ENCODE results near the gene ZNF217.
"Not testable (repeated sequence)": the region's sequence is repeated elsewhere in the genome, so short reads cannot be mapped to it uniquely, and the experiment has no call there.

ZNF217 gene

GRCh38 chr20:53530440-53530839 is 63.2 kb downstream of the ZNF217 start:
- H3K9ac ChIP-seq (ENCODE audit: low read length), result no peak overlapping the region
- no peaks in the 10 kb centered on the region for H3K36me3 ChIP-seq (ENCODE audit: control insufficient read depth, insufficient read depth, low read length, severe bottlenecking)
- no peaks in the 10 kb centered on the region for H3K9me3 ChIP-seq (ENCODE audit: control insufficient read depth, low read length)
- no peaks in the 10 kb centered on the region for H3K4me1 ChIP-seq (ENCODE audit: control insufficient read depth, insufficient read depth, low read length)
- no peak for DNase-seq (ENCODE audit: low read depth)
- H3K4me3 ChIP-seq (ENCODE audit: low read length), result no peak overlapping the region
- H3K27me3 ChIP-seq (replicated peaks; ENCODE audit: control insufficient read depth, insufficient read depth, low read length), result no peaks in the 10 kb centered on the region

- no peak overlapping the region for H3K9ac ChIP-seq (ENCODE audit: low read length)
- H3K4me3 ChIP-seq (ENCODE audit: low read length), result no peak overlapping the region
- H3K9me3 ChIP-seq (ENCODE audit: control insufficient read depth, low read length), result no peaks in the 10 kb centered on the region
- H3K4me1 ChIP-seq (ENCODE audit: control insufficient read depth, insufficient read depth, low read length), result no peaks in the 10 kb centered on the region
- DNase-seq (ENCODE audit: low read depth), result no peak
- H3K27me3 ChIP-seq (replicated peaks; ENCODE audit: control insufficient read depth, insufficient read depth, low read length), result no peaks in the 10 kb centered on the region
- no peaks in the 10 kb centered on the region for H3K36me3 ChIP-seq (ENCODE audit: control insufficient read depth, insufficient read depth, low read length, severe bottlenecking)
Observed at GRCh38 chr20:53529658-53530057, 64.0 kb downstream of the ZNF217 start.

DNA sequence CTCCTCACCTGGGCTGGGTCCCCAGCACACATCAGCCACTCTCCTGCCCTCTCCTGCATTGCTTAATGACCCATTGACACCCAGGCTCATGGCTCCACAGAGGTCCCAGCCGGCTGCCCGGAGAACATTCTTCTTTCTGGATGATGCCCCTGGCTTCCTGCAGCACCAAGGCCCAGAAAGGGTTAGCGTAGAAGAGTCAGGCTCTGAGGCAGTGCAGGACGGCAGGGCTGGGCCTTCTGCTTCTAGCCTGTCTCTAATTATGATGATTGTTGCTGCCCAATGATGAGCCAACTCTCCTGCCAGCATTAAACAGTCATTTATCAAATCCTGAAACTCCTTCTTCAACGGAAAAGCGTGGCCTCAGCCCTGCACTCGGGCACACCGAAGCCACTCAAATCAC is 66.4 kb downstream of the ZNF217 start:
- Histone ChIP-seq H3K4me3 (ENCODE audit: low read length) (no peak overlapping the region), H3K9ac (ENCODE audit: low read length) (no peak overlapping the region), H3K36me3 (ENCODE audit: control insufficient read depth, insufficient read depth, low read length, severe bottlenecking) (no peaks in the 10 kb centered on the region), H3K27me3 (replicated peaks; ENCODE audit: control insufficient read depth, insufficient read depth, low read length) (no peaks in the 10 kb centered on the region), H3K4me1 (ENCODE audit: control insufficient read depth, insufficient read depth, low read length) (no peaks in the 10 kb centered on the region), H3K9me3 (ENCODE audit: control insufficient read depth, low read length) (no peaks in the 10 kb centered on the region)
- DNase-seq (ENCODE audit: low read depth), result no peak

DNA sequence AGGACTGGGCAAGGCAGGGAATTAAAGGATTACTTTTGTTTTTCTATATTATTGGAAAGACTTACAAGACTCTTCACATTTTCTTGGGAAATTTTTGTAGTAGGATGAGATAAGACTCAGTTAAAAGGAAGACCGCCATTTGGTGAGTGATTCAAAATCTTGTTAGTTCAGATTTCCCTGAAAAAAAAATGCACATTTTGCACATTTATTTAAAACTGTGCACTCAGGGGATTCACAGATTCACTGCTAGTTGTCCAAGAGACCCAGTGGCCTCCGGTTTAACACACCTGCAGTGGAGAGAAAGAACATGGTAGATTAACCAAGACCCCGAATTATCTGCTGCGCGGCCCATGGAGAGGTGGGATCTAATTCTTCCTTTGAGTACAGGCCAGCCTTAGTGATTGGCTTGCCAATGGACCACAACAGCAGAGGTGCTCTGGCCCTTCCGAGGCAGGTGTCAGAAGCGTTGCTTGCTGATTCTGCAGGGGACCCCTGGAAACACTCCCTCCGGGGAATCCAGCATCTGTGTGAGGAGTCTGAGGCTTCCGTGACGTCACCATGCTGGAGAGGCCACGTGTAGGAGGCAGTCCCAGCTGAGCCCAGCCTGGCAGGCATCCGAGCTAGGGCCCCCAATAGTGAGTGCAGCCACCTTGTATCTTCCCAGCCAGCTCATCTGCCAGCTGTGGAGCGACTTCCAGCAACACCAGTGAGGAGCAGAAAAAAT is 68.9 kb downstream of the ZNF217 start:
- no peak for DNase-seq (ENCODE audit: low read depth)
- H3K36me3 ChIP-seq (ENCODE audit: control insufficient read depth, insufficient read depth, low read length, severe bottlenecking), result no peaks in the 10 kb centered on the region
- H3K9ac ChIP-seq (ENCODE audit: low read length), result no peak overlapping the region
- H3K4me3 ChIP-seq (ENCODE audit: low read length), result no peak overlapping the region
- no peaks in the 10 kb centered on the region for H3K27me3 ChIP-seq (replicated peaks; ENCODE audit: control insufficient read depth, insufficient read depth, low read length)
- H3K9me3 ChIP-seq (ENCODE audit: control insufficient read depth, low read length), result no peaks in the 10 kb centered on the region
- no peaks in the 10 kb centered on the region for H3K4me1 ChIP-seq (ENCODE audit: control insufficient read depth, insufficient read depth, low read length)

DNA sequence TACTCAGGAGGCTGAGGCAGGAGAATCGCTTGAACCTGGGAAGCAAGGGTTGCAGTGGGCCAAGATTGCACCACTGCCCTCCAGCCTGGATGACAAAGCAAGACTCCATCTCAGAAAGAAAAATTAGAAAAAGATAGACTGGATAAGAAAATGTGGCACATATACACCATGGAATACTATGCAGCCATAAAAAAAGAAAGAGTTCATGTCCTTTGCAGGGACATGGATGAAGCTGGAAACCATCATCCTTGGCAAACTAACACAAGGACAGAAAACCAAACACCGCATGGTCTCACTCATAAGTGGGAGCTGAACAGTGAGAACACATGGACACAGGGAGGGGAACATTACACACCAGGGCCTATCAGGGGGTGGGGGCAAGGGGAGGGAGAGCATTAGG is 70.0 kb downstream of the ZNF217 start:
- H3K36me3 ChIP-seq (ENCODE audit: control insufficient read depth, insufficient read depth, low read length, severe bottlenecking); H3K9me3 ChIP-seq (ENCODE audit: control insufficient read depth, low read length); H3K27me3 ChIP-seq (replicated peaks; ENCODE audit: control insufficient read depth, insufficient read depth, low read length); H3K9ac ChIP-seq (ENCODE audit: low read length); H3K4me3 ChIP-seq (ENCODE audit: low read length); DNase-seq (ENCODE audit: low read depth); H3K4me1 ChIP-seq (ENCODE audit: control insufficient read depth, insufficient read depth, low read length): not testable (repeated sequence)

DNA sequence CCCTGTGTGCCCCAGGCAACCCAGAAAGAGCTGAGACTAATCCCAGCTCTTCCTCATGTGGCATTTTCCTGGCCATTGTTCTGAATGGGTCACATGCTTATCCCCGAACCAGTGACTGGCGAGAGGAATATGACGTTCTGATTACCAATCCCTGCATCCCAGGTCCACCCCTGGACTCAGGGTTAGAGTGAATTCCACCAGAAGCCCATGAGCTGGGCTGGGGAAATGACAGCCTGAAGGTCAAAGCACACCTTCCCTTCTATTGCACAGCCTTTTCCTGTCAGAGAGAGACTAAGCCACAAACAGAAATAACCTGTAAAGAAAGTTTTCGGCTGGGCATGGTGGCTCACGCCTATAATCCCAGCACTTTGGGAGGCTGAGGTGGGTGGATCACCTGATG is 70.9 kb downstream of the ZNF217 start:
- Histone ChIP-seq H3K9ac (ENCODE audit: low read length) (no peak overlapping the region), H3K36me3 (ENCODE audit: control insufficient read depth, insufficient read depth, low read length, severe bottlenecking) (no peaks in the 10 kb centered on the region), H3K4me3 (ENCODE audit: low read length) (no peak overlapping the region), H3K27me3 (replicated peaks; ENCODE audit: control insufficient read depth, insufficient read depth, low read length) (no peaks in the 10 kb centered on the region), H3K4me1 (ENCODE audit: control insufficient read depth, insufficient read depth, low read length) (peaks cover 3% of the 10 kb centered on the region), H3K9me3 (ENCODE audit: control insufficient read depth, low read length) (no peaks in the 10 kb centered on the region)
- DNase-seq (ENCODE audit: low read depth), result no peak

GRCh38 chr20:53522026-53522425 is 71.6 kb downstream of the ZNF217 start:
- Histone ChIP-seq H3K9ac (ENCODE audit: low read length) (no peak overlapping the region), H3K36me3 (ENCODE audit: control insufficient read depth, insufficient read depth, low read length, severe bottlenecking) (no peaks in the 10 kb centered on the region), H3K9me3 (ENCODE audit: control insufficient read depth, low read length) (no peaks in the 10 kb centered on the region), H3K4me3 (ENCODE audit: low read length) (no peak overlapping the region), H3K27me3 (replicated peaks; ENCODE audit: control insufficient read depth, insufficient read depth, low read length) (no peaks in the 10 kb centered on the region), H3K4me1 (ENCODE audit: control insufficient read depth, insufficient read depth, low read length) (peaks cover 3% of the 10 kb centered on the region)
- DNase-seq (ENCODE audit: low read depth), result no peak

GRCh38 chr20:53521421-53521820 is 72.2 kb downstream of the ZNF217 start:
- H3K4me1 ChIP-seq (ENCODE audit: control insufficient read depth, insufficient read depth, low read length); H3K4me3 ChIP-seq (ENCODE audit: low read length); H3K9ac ChIP-seq (ENCODE audit: low read length); H3K36me3 ChIP-seq (ENCODE audit: control insufficient read depth, insufficient read depth, low read length, severe bottlenecking); H3K9me3 ChIP-seq (ENCODE audit: control insufficient read depth, low read length); H3K27me3 ChIP-seq (replicated peaks; ENCODE audit: control insufficient read depth, insufficient read depth, low read length): not testable (repeated sequence)
- peak; percentile 35 for DNase-seq (ENCODE audit: low read depth)

DNA sequence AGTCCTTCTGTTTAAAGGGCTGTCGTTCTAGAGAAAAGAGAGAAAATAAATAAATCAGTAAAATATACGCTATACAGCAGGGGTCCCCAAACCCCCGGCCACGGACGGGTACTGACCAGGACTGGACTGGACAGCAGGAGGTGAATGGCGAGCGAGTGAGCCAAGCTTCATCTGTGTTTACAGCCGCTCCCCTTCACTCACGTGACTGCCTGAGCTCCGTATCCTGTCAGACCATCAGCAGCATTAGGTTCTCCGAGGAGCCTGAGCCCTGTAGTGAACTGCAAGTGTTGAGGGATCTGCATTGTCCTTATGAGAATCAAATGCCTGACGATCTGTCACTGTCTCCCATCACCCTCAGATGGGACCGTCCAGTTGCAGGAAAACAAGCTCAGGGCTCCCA is 76.5 kb downstream of the ZNF217 start:
- no peaks in the 10 kb centered on the region for H3K36me3 ChIP-seq (ENCODE audit: control insufficient read depth, insufficient read depth, low read length, severe bottlenecking)
- peaks cover 3% of the 10 kb centered on the region for H3K4me1 ChIP-seq (ENCODE audit: control insufficient read depth, insufficient read depth, low read length)
- no peaks in the 10 kb centered on the region for H3K9me3 ChIP-seq (ENCODE audit: control insufficient read depth, low read length)
- H3K27me3 ChIP-seq (replicated peaks; ENCODE audit: control insufficient read depth, insufficient read depth, low read length), result no peaks in the 10 kb centered on the region
- H3K4me3 ChIP-seq (ENCODE audit: low read length), result no peak overlapping the region
- no peak overlapping the region for H3K9ac ChIP-seq (ENCODE audit: low read length)
- DNase-seq (ENCODE audit: low read depth), result no peak

All from adipocyte (in vitro differentiated cells).